ENCODE data around the gene SYT1. TPM values are rescaled to one million over a fixed set of nuclear protein-coding genes. Genes with fewer than 3 reads are reported as not detected.

SYT1 gene
- total RNA-seq, 1 donor from 2014 or later = 13.0 TPM

DNA sequence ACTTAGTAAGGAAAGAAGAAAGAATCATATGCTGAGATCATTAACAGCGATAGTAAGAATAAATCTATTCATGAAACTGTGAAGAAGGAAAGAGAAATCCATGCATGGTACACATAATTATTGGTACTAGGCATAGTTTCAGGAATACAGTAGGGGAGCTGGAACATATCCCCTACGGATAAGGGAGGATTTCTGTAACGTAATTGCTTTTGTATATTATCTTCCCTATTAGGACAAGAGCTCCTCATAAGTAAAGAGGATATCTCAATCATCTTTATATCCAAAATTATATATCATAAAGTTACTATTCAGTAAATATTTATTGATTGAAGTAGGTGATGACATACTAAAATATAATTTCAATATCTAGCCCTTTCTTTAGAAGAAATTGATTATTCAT, 22.9 kb downstream of the SYT1 start:
- H3K4me1 Mint-ChIP-seq (ENCODE audit: unreplicated experiment) = peaks cover 4% of the 10 kb centered on the region

DNA sequence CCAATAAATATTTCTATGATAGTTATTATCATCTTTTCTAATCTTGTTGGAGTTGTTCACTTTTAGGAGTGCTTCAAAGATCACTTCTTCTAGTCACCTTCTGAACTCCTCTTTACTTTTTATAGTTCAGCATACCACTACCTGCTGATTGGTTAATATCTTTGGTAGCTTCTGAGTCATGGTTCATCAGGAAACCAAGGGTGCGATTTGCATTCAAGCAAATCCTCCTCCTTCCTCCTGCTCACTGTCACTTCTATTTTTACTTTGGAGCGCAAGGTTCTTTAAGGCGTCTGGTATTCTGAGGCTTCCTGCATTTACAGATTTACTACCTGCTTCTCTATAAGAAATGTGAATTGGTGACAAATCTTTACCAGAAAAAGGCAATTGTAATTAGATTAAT, 24.0 kb downstream of the SYT1 start:
- H3K27ac Mint-ChIP-seq (ENCODE audit: unreplicated experiment) = no peak overlapping the region
- no peak for DNase-seq (ENCODE audit: low spot score)
- TF ChIP-seq, protein P1, sequence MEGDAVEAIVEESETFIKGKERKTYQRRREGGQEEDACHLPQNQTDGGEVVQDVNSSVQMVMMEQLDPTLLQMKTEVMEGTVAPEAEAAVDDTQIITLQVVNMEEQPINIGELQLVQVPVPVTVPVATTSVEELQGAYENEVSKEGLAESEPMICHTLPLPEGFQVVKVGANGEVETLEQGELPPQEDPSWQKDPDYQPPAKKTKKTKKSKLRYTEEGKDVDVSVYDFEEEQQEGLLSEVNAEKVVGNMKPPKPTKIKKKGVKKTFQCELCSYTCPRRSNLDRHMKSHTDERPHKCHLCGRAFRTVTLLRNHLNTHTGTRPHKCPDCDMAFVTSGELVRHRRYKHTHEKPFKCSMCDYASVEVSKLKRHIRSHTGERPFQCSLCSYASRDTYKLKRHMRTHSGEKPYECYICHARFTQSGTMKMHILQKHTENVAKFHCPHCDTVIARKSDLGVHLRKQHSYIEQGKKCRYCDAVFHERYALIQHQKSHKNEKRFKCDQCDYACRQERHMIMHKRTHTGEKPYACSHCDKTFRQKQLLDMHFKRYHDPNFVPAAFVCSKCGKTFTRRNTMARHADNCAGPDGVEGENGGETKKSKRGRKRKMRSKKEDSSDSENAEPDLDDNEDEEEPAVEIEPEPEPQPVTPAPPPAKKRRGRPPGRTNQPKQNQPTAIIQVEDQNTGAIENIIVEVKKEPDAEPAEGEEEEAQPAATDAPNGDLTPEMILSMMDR (IDR thresholded peaks at IDR 0.05; ENCODE audit: unreplicated experiment) = no peak

More for the DNA sequence above, 22.9 kb downstream of the SYT1 start:
- TF ChIP-seq, protein P1 (IDR thresholded peaks at IDR 0.05; ENCODE audit: unreplicated experiment) = no peak
- Mint-ChIP-seq H3K4me3 (ENCODE audit: unreplicated experiment) (no peak overlapping the region), H3K27ac (ENCODE audit: unreplicated experiment) (no peak overlapping the region), H3K9me3 (ENCODE audit: unreplicated experiment) (no peaks in the 10 kb centered on the region), H3K36me3 (ENCODE audit: low read depth, unreplicated experiment) (no peaks in the 10 kb centered on the region), H3K27me3 (ENCODE audit: unreplicated experiment) (no peaks in the 10 kb centered on the region)
- DNase-seq (ENCODE audit: low spot score) = no peak

DNA sequence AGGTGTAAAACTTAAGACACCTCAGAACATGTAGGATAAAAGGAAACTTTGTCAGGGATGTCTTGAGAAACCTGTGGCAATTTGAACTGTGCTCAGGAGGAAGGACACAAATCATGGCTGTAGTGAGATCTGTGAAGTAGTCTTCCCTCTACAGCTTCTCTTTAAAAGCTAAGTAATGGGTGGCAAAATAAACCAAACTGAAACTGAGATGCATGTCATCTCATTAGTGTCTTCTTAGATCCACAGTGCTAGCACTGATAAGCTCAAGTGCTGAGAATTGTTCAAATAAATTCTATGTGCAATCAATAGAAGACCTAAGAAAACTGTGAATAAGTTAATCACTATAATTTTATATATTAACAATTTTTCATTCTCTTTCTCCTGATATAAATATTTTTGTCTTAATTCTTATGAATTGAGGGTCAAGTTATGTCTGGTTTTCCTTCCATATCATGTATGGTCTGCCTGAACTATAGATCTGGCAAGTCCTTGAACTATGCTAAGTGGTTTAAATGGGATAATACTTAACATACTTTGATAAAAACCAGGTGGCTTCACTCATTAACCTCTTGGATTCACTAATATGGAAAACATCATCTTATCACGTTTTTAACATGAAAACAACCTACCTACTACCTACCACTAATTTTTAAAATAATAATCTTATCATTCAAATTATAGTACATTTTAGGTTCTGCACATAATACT, 27.2 kb downstream of the SYT1 start:
- DNase-seq (ENCODE audit: low spot score) = no peak
- Mint-ChIP-seq H3K36me3 (ENCODE audit: low read depth, unreplicated experiment) (no peaks in the 10 kb centered on the region), H3K9me3 (ENCODE audit: unreplicated experiment) (no peaks in the 10 kb centered on the region), H3K4me1 (ENCODE audit: unreplicated experiment) (peaks cover 4% of the 10 kb centered on the region), H3K27ac (ENCODE audit: unreplicated experiment) (no peak overlapping the region), H3K4me3 (ENCODE audit: unreplicated experiment) (no peak overlapping the region), H3K27me3 (ENCODE audit: unreplicated experiment) (no peaks in the 10 kb centered on the region)
- TF ChIP-seq, protein P1 (IDR thresholded peaks at IDR 0.05; ENCODE audit: unreplicated experiment) = no peak

More for the DNA sequence above, 24.0 kb downstream of the SYT1 start:
- no peak overlapping the region for H3K4me3 Mint-ChIP-seq (ENCODE audit: unreplicated experiment)
- no peaks in the 10 kb centered on the region for H3K9me3 Mint-ChIP-seq (ENCODE audit: unreplicated experiment)
- no peaks in the 10 kb centered on the region for H3K27me3 Mint-ChIP-seq (ENCODE audit: unreplicated experiment)
- no peaks in the 10 kb centered on the region for H3K36me3 Mint-ChIP-seq (ENCODE audit: low read depth, unreplicated experiment)
- H3K4me1 Mint-ChIP-seq (ENCODE audit: unreplicated experiment) = peaks cover 4% of the 10 kb centered on the region

DNA sequence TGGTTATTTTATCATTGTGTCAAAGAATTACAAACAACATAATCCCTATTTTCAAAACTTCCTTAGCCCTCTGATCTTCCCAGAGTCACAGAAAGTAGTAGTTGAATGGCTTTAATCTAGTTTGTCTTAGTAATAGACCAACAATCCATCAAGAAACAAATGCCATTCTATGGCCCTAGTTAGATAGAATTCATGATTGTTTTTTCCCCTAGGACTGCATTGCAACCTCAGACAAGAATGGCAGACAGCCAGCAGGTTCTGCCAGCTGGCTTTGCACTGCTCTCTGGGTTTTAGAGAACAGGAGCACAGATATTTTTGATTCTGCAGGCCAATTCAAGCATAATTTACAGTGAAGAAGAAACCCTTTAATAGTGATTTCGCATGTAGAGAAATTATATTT, 33.8 kb downstream of the SYT1 start:
- H3K4me1 Mint-ChIP-seq (ENCODE audit: unreplicated experiment) = no peaks in the 10 kb centered on the region
- no peak overlapping the region for H3K27ac Mint-ChIP-seq (ENCODE audit: unreplicated experiment)
- H3K36me3 Mint-ChIP-seq (ENCODE audit: low read depth, unreplicated experiment) = no peaks in the 10 kb centered on the region
- H3K4me3 Mint-ChIP-seq (ENCODE audit: unreplicated experiment) = no peak overlapping the region
- TF ChIP-seq, protein P1 (IDR thresholded peaks at IDR 0.05; ENCODE audit: unreplicated experiment) = no peak
- peaks cover 1% of the 10 kb centered on the region for H3K27me3 Mint-ChIP-seq (ENCODE audit: unreplicated experiment)
- DNase-seq (ENCODE audit: low spot score) = no peak
- no peaks in the 10 kb centered on the region for H3K9me3 Mint-ChIP-seq (ENCODE audit: unreplicated experiment)

DNA sequence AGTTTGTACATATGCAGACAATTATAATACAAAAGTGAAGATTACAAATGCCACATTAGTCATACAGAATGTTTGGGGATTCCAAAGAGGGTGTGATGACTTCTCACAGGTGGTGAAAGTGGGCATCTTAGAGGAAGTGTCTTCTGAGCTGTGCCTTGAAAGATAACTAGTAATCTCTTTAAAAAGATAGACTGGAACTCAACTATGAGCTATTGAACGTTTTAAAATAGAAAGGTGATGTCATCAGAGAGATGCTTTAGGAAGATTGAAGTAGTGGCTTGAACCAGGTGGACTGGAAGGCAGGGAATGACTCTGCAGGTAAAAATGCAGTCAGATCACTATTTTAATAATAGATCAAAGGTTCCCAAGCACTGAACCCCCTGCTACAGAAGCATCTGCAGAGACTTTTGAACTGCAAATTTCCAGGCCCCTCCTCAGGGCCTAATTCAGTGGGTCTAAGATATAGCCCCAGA, 50.3 kb downstream of the SYT1 start:
- no peak overlapping the region for H3K4me3 Mint-ChIP-seq (ENCODE audit: unreplicated experiment)
- no peaks in the 10 kb centered on the region for H3K36me3 Mint-ChIP-seq (ENCODE audit: low read depth, unreplicated experiment)
- H3K27me3 Mint-ChIP-seq (ENCODE audit: unreplicated experiment) = no peaks in the 10 kb centered on the region
- no peaks in the 10 kb centered on the region for H3K9me3 Mint-ChIP-seq (ENCODE audit: unreplicated experiment)
- no peak for DNase-seq (ENCODE audit: low spot score)
- TF ChIP-seq, protein P1 (IDR thresholded peaks at IDR 0.05; ENCODE audit: unreplicated experiment) = no peak
- no peak overlapping the region for H3K27ac Mint-ChIP-seq (ENCODE audit: unreplicated experiment)
- no peaks in the 10 kb centered on the region for H3K4me1 Mint-ChIP-seq (ENCODE audit: unreplicated experiment)
